ENCODE measurements around the gene RUBCN. TPM values are rescaled to one million over a fixed set of nuclear protein-coding genes. Genes with fewer than 3 reads are reported as not detected.

Gene RUBCN
- total and polyA plus RNA-seq, 10 of the 15 experiments (the other 5 are each of a cell fraction or from before 2014, with no cell fraction given): 15.5 to 79.9 (median 40.4) TPM

DNA sequence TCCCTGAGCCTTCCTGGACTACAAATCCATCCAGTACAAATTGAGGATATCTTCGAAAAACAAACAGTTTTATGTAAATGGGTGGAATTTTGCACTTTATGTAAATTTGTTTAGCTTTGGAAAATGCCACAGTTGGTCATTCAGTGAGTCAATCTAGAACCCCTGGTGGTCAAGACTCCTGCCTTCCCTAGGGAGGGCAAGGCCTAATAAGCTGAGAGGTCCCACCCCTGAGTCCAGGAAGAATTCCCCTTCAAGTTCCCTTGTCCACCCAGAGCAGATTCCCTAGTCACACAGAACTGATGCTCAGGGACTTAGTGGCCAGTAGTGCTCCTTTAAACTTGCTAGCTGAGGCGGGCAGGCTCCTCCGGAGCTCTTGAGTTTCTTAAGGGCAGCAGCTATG is 6.1 kb upstream of the RUBCN start:
- no peak for ATAC-seq

DNA sequence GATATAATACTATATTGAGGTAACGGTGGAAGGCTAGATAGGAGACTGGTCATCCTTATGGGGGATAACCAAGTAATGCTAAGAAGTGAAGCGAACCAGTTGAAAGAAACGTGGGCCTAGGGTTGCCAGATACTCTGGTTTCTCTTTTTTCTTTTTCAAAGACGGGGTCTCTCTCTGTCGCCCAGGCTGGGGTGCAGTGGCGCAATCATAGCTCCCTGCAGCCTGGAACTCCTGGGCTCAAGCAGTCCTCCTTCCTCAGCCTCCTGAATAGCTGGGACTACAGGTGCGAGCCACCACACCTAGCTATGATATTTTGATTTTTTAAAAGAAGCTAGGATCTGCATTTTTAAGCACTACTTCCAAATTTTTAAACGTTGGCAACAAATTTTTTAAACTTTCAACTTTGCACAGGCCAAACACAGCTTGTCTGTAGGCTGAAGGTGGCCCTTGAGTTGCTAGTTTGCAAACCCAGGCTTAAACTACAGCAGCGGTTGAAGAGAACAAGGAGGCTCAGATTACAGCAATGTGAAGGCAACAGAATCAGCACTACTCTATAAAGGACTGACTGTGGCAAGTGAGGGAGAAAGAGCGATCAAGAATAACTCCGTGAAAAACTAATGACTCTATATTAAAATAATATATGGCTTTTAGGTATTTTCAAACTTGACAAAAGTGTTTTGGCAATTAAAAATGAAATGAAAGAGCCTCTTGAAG is 1.2 kb upstream of the RUBCN start:
- DNase-seq (ENCODE audit: low read depth, low spot score) (no peak), FAIRE-seq (no peak), ATAC-seq (no peak)
- Histone ChIP-seq H3K36me3 (ENCODE audit: control insufficient read depth in 2 of 2, insufficient read depth in 2 of 2, low read length in 1 of 2) (peaks cover 0 to 6% of the 10 kb centered on the region in 2 experiments; a peak in 1 of 4 replicates), H3K27ac (ENCODE audit: control insufficient read depth, insufficient read depth) (no peak overlapping the region), H3K79me2 (ENCODE audit: control insufficient read depth, insufficient read depth, low read length) (peaks cover 41% of the 10 kb centered on the region), H3K9ac (ENCODE audit: control insufficient read depth, insufficient read depth, low read length) (peak overlapping the region; percentile 93), H3K4me2 (ENCODE audit: control insufficient read depth, insufficient read depth) (peak overlapping the region; percentile 88), H3K9me3 (replicated peaks; ENCODE audit: control insufficient read depth, insufficient read depth, low read length) (no peaks in the 10 kb centered on the region), H3K27me3 (replicated peaks in 1 of 2; ENCODE audit: control insufficient read depth in 2 of 2, insufficient read depth in 2 of 2, low read length in 1 of 2) (no peaks in the 10 kb centered on the region), H3K4me1 (ENCODE audit: control insufficient read depth, insufficient read depth, low read length) (peaks cover 12% of the 10 kb centered on the region), H4K20me1 (ENCODE audit: control insufficient read depth, insufficient read depth) (no peaks in the 10 kb centered on the region), H3K4me3 (peak overlapping the region; percentile 81), H2AFZ (ENCODE audit: control insufficient read depth, low read depth, low read length) (no peak overlapping the region)
- 11% methylated on average over 11 of the region's 11 CpGs for WGBS (ENCODE audit: insufficient coverage, insufficient replicate concordance, low lambda C conversion rate, missing lambda C conversion rate)
- RAD21 ChIA-PET (ENCODE audit: unreplicated experiment): no interaction called here
- SMC1A ChIA-PET (ENCODE audit: uncharacterized antibody, unreplicated experiment): interaction anchor here (0.6 to 1.5 kb wide), 5 partner anchors 8 to 27 kb away, joined by 3 to 8 read pairs (median 3); no protein-coding TSS in a partner anchor
- CTCF ChIA-PET: interaction anchor here (1.1 kb wide), 1 partner anchor 11 kb away, joined by 4 read pairs; the partner anchor contains the start of gene FYTTD1
- intact Hi-C loops (cut with micrococcal nuclease; ENCODE audit: unreplicated experiment) (loop anchor here (1.0 to 2.0 kb wide), 2 partner anchors 11 to 53 kb away; partner anchors contain the start of genes FYTTD1 and LRCH3), in situ Hi-C loops (cut with MboI) (no loop called here)
- TF ChIP-seq ZBED1 (IDR thresholded peaks at IDR 0.05; ENCODE audit: borderline replicate concordance): no peak
- TF ChIP-seq, protein P1, sequence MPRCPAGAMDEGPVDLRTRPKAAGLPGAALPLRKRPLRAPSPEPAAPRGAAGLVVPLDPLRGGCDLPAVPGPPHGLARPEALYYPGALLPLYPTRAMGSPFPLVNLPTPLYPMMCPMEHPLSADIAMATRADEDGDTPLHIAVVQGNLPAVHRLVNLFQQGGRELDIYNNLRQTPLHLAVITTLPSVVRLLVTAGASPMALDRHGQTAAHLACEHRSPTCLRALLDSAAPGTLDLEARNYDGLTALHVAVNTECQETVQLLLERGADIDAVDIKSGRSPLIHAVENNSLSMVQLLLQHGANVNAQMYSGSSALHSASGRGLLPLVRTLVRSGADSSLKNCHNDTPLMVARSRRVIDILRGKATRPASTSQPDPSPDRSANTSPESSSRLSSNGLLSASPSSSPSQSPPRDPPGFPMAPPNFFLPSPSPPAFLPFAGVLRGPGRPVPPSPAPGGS (IDR thresholded peaks at IDR 0.05; ENCODE audit: borderline replicate concordance, insufficient read depth, low read depth, low read length, poor library complexity, severe bottlenecking): no peak
- TF ChIP-seq ATF7 (IDR thresholded peaks at IDR 0.05; ENCODE audit: low read depth): no peak
- TF ChIP-seq, protein P2, sequence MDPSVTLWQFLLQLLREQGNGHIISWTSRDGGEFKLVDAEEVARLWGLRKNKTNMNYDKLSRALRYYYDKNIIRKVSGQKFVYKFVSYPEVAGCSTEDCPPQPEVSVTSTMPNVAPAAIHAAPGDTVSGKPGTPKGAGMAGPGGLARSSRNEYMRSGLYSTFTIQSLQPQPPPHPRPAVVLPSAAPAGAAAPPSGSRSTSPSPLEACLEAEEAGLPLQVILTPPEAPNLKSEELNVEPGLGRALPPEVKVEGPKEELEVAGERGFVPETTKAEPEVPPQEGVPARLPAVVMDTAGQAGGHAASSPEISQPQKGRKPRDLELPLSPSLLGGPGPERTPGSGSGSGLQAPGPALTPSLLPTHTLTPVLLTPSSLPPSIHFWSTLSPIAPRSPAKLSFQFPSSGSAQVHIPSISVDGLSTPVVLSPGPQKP (IDR thresholded peaks at IDR 0.05; ENCODE audit: low read depth, low read length): no peak
- no peak for TF ChIP-seq RELA (IDR thresholded peaks at IDR 0.05; ENCODE audit: borderline replicate concordance, partially characterized antibody)
- TF ChIP-seq, protein P3, sequence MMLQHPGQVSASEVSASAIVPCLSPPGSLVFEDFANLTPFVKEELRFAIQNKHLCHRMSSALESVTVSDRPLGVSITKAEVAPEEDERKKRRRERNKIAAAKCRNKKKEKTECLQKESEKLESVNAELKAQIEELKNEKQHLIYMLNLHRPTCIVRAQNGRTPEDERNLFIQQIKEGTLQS (IDR thresholded peaks at IDR 0.05; ENCODE audit: borderline replicate concordance, extremely low read depth, low read depth, low read length): no peak
- TF ChIP-seq ETV6 (conservative IDR thresholded peaks at IDR 0.05 in 1 of 2, IDR thresholded peaks at IDR 0.05 in 1 of 2; ENCODE audit: borderline replicate concordance in 1 of 2, low read depth in 1 of 2): no peak
- POLR2A ChIA-PET: interaction anchor here (1.1 to 1.7 kb wide), 4 partner anchors 8 to 26 kb away, joined by 4 to 6 read pairs (median 5); no protein-coding TSS in a partner anchor
- BruUV-seq (replicated peaks): no TSS peak

More for the DNA sequence above, 6.1 kb upstream of the RUBCN start:
- WGBS (ENCODE audit: insufficient coverage, insufficient replicate concordance, low lambda C conversion rate, missing lambda C conversion rate): 88% methylated on average over 3 of the region's 3 CpGs
- no TSS peak for BruUV-seq (replicated peaks)
- FAIRE-seq (no peak), DNase-seq (ENCODE audit: low read depth, low spot score) (no peak)
- Histone ChIP-seq H3K4me2 (ENCODE audit: control insufficient read depth, insufficient read depth) (no peak overlapping the region), H3K9me3 (replicated peaks; ENCODE audit: control insufficient read depth, insufficient read depth, low read length) (no peaks in the 10 kb centered on the region), H3K27me3 (replicated peaks in 1 of 2; ENCODE audit: control insufficient read depth in 2 of 2, insufficient read depth in 2 of 2, low read length in 1 of 2) (no peaks in the 10 kb centered on the region), H4K20me1 (ENCODE audit: control insufficient read depth, insufficient read depth) (no peaks in the 10 kb centered on the region), H2AFZ (ENCODE audit: control insufficient read depth, low read depth, low read length) (no peak overlapping the region), H3K4me3 (no peak overlapping the region), H3K4me1 (ENCODE audit: control insufficient read depth, insufficient read depth, low read length) (peaks cover 17% of the 10 kb centered on the region), H3K27ac (ENCODE audit: control insufficient read depth, insufficient read depth) (no peak overlapping the region), H3K9ac (ENCODE audit: control insufficient read depth, insufficient read depth, low read length) (no peak overlapping the region), H3K36me3 (ENCODE audit: control insufficient read depth in 2 of 2, insufficient read depth in 2 of 2, low read length in 1 of 2) (no peaks in the 10 kb centered on the region), H3K79me2 (ENCODE audit: control insufficient read depth, insufficient read depth, low read length) (no peaks in the 10 kb centered on the region; the same call in 1 of the 2 replicates)
- RAD21 ChIA-PET (ENCODE audit: unreplicated experiment): no interaction called here
- CTCF ChIA-PET: interaction anchor here (0.8 to 2.1 kb wide), 3 partner anchors 14 to 60 kb away, joined by 3 to 5 read pairs (median 3); no protein-coding TSS in a partner anchor
- no peak for TF ChIP-seq SMAD5 (IDR thresholded peaks at IDR 0.05; ENCODE audit: low read depth)
- in situ Hi-C loops (cut with MboI) (no loop called here), intact Hi-C loops (cut with micrococcal nuclease; ENCODE audit: unreplicated experiment) (no loop called here)
- POLR2A ChIA-PET: interaction anchor here (1.1 kb wide), 1 partner anchor 33 kb away, joined by 7 read pairs; no protein-coding TSS in a partner anchor
- SMC1A ChIA-PET (ENCODE audit: uncharacterized antibody, unreplicated experiment): interaction anchor here (0.9 kb wide), 1 partner anchor 160 kb away, joined by 3 read pairs; no protein-coding TSS in a partner anchor

Measured in GM12878 (cell line).